Measurements from ENCODE around the gene SHISA9. TPM values are rescaled to one million over a fixed set of nuclear protein-coding genes. Genes with fewer than 3 reads are reported as not detected.

Gene SHISA9
- total RNA-seq, 2 donors from 2014 or later: 0.21 to 3.4 TPM

DNA sequence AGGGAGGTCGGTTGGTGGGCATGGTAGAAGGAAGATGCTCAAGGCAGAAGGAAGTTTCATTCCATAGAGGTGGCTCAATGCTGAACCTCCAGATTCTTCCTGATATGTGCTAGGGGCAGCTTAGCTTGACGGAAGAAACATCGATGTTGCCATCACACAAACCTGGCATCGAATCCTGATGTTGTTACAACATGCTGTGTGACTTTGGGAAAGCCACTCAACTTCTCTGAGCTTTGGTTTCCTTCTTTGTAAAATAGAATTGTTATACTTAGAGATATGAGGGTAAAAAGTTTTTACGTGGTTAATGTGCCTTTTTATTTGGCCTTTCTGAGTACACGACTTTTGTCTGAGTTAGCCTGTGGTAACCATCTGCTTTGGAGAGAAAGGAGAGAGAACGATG lies 287.9 kb downstream of the SHISA9 start:
- ATAC-seq (ENCODE audit: insufficient number of reproducible peaks, low FRiP score, low read depth): no peak
- Histone ChIP-seq H3K9me3 (peaks cover 3% of the 10 kb centered on the region), H3K27me3 (replicated peaks; ENCODE audit: insufficient read depth) (no peaks in the 10 kb centered on the region), H3K36me3 (no peaks in the 10 kb centered on the region), H3K4me1 (ENCODE audit: control insufficient read depth in 1 of 2, low read depth in 2 of 2) (no peaks in the 10 kb centered on the region), H3K4me3 (no peak overlapping the region), H3K27ac (no peak overlapping the region)
- DNase-seq (ENCODE audit: low spot score): no peak
- no peak for TF ChIP-seq CTCF (IDR thresholded peaks at IDR 0.05)

GRCh38 chr16:13193721-13194120 lies 292.3 kb downstream of the SHISA9 start:
- no peak overlapping the region for H3K27ac ChIP-seq
- no peak for DNase-seq (ENCODE audit: low spot score)
- no peak for ATAC-seq (ENCODE audit: insufficient number of reproducible peaks, low FRiP score, low read depth)

DNA sequence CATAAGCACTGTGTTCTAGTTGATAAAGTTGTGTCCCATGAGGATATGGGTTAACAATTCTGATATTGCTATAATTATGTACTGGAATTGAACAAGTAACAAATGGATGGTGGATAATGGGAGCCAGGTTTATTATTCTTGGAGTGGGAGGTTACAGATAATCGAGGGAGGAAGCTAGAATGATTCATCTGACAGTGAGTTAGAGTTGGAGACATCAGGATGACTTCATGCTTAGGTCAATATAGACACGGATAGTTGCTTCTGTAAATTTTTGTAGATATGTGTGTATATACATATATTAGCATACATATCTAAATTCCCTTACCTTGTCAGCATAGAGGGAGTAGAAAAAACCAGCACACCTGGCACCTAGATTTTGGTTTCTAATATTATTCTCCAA lies 293.4 kb downstream of the SHISA9 start:
- Histone ChIP-seq H3K4me3 (no peak overlapping the region), H3K36me3 (no peaks in the 10 kb centered on the region), H3K4me1 (ENCODE audit: control insufficient read depth in 1 of 2, low read depth in 2 of 2) (no peaks in the 10 kb centered on the region), H3K9me3 (peaks cover 5% of the 10 kb centered on the region), H3K27me3 (replicated peaks; ENCODE audit: insufficient read depth) (no peaks in the 10 kb centered on the region), H3K27ac (no peak overlapping the region)
- DNase-seq (ENCODE audit: low spot score): no peak
- TF ChIP-seq CTCF (IDR thresholded peaks at IDR 0.05): no peak
- ATAC-seq (ENCODE audit: insufficient number of reproducible peaks, low FRiP score, low read depth): no peak

More at GRCh38 chr16:13193721-13194120, 292.3 kb downstream of the SHISA9 start:
- Histone ChIP-seq H3K9me3 (peaks cover 5% of the 10 kb centered on the region), H3K4me3 (no peak overlapping the region), H3K4me1 (ENCODE audit: control insufficient read depth in 1 of 2, low read depth in 2 of 2) (no peaks in the 10 kb centered on the region), H3K36me3 (no peaks in the 10 kb centered on the region), H3K27me3 (replicated peaks; ENCODE audit: insufficient read depth) (no peaks in the 10 kb centered on the region)
- no peak for TF ChIP-seq CTCF (IDR thresholded peaks at IDR 0.05)

DNA sequence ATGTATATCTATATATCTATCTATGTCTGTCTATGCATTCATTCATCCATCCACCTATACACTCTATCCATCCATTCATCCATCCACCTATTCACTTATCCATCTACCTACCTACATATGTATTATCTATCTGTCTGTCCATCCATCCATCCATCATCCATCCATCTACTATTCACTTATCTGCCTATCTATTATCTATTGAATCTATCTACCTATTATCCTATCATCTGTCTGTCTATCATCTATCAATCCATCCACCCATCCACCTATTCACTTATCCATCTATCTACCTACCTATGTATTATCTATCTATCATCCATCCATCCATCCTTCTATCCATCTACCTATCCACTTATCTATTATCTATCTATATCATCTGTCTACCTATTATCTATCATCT lies 302.3 kb downstream of the SHISA9 start:
- Histone ChIP-seq H3K36me3 (no peaks in the 10 kb centered on the region), H3K9me3 (no peaks in the 10 kb centered on the region), H3K27me3 (replicated peaks; ENCODE audit: insufficient read depth) (no peaks in the 10 kb centered on the region), H3K27ac (no peak overlapping the region), H3K4me3 (no peak overlapping the region), H3K4me1 (ENCODE audit: control insufficient read depth in 1 of 2, low read depth in 2 of 2) (no peaks in the 10 kb centered on the region)
- ATAC-seq (ENCODE audit: insufficient number of reproducible peaks, low FRiP score, low read depth) (no peak), DNase-seq (ENCODE audit: low spot score) (no peak)
- TF ChIP-seq CTCF (IDR thresholded peaks at IDR 0.05): no peak

DNA sequence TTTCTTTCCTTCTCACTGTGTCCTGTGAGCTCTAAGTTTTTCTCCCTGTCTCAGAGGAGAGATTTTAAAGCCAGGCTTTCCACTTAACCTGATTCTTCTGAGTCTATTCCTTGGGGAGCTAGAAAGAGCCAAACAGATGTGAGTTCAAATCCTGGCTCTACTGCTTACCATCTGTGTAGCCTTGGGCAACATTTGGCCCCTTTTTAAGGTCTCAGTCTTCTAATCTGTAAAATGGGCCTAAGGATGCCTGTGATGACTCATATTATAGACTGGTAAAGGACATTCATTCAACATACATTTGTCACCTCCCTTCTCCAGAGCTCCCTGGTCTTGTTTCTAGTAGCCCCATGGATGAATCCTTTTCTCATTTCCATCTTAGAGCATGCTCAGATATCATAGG lies 304.0 kb downstream of the SHISA9 start:
- H3K36me3 ChIP-seq: no peaks in the 10 kb centered on the region
- H3K27me3 ChIP-seq (replicated peaks; ENCODE audit: insufficient read depth): no peaks in the 10 kb centered on the region
- no peak overlapping the region for H3K27ac ChIP-seq
- no peak for TF ChIP-seq CTCF (IDR thresholded peaks at IDR 0.05)
- H3K4me1 ChIP-seq (ENCODE audit: control insufficient read depth in 1 of 2, low read depth in 2 of 2): no peaks in the 10 kb centered on the region
- no peaks in the 10 kb centered on the region for H3K9me3 ChIP-seq
- no peak overlapping the region for H3K4me3 ChIP-seq
- ATAC-seq (ENCODE audit: insufficient number of reproducible peaks, low FRiP score, low read depth): no peak
- DNase-seq (ENCODE audit: low spot score): no peak
